Measurements from ENCODE around the gene VIPR2. TPM values are rescaled to one million over a fixed set of nuclear protein-coding genes. Genes with fewer than 3 reads are reported as not detected.

Gene VIPR2
- total and polyA plus RNA-seq, 2 of the 13 experiments (the other 11 are each of a cell fraction or from before 2014, with no cell fraction given) = not detected

- H3K4me1 ChIP-seq (ENCODE audit: insufficient read depth, low read length) = peaks cover 5% of the 10 kb centered on the region
- H2AFZ ChIP-seq (ENCODE audit: low read length) = no peak overlapping the region
- H3K36me3 ChIP-seq (replicated peaks in 1 of 2; ENCODE audit: control insufficient read depth in 1 of 2, insufficient read depth in 2 of 2, low read length in 2 of 2) = no peaks in the 10 kb centered on the region
- BruUV-seq (replicated peaks) = no TSS peak
- CTCF ChIA-PET (ENCODE audit: low intra/inter-chr PET ratio, low total read pairs) = no interaction called here
- ATAC-seq (no peak), FAIRE-seq (no peak), DNase-seq (ENCODE audit: low spot score) (no peak)
- H3K27ac ChIP-seq (ENCODE audit: extremely low read length, insufficient read depth, low read length) = no peak overlapping the region
- POLR2A ChIA-PET = no interaction called here
- no peak overlapping the region for H3K4me2 ChIP-seq (ENCODE audit: low read depth, low read length)
- no peak for TF ChIP-seq ZFP1 (CRISPR knock-in tag; IDR thresholded peaks at IDR 0.05)
- TF ChIP-seq NBN (conservative IDR thresholded peaks at IDR 0.05) = no peak
- no peaks in the 10 kb centered on the region for H3K9me3 ChIP-seq (ENCODE audit: low read length)
- intact Hi-C loops (cut with micrococcal nuclease; ENCODE audit: unreplicated experiment) (no loop called here), in situ Hi-C loops (cut with HindIII; ENCODE audit: extremely low pct_ligation_motif_present, low pct_unique_long_range_greater_than_20kb) (no loop called here)
- H4K20me1 ChIP-seq (ENCODE audit: insufficient read depth, low read length) = no peaks in the 10 kb centered on the region
- H3K9ac ChIP-seq (ENCODE audit: insufficient read depth, low read depth, low read length) = no peak overlapping the region
- H3K4me3 ChIP-seq (replicated peaks in 1 of 3; ENCODE audit: insufficient read depth in 1 of 3, low read depth in 2 of 3, low read length in 3 of 3) = no peak overlapping the region
- 24% methylated on average over 6 of the region's 6 CpGs for WGBS (ENCODE audit: low lambda C conversion rate)
- H3K27me3 ChIP-seq (ENCODE audit: control insufficient read depth in 1 of 2, insufficient read depth in 2 of 2, low read length in 2 of 2) = peaks cover 4 to 8% of the 10 kb centered on the region in 2 experiments; a peak in 2 of 5 replicates
- no peaks in the 10 kb centered on the region for H3K79me2 ChIP-seq (ENCODE audit: insufficient read depth, low read length)
Observed at GRCh38 chr7:159078911-159079270, 65.8 kb downstream of the VIPR2 start.

GRCh38 chr7:159078193-159078910, 66.3 kb downstream of the VIPR2 start:
- ATAC-seq (no peak), DNase-seq (ENCODE audit: low spot score) (no peak), FAIRE-seq (no peak)
- BruUV-seq (replicated peaks) = no TSS peak
- no peaks in the 10 kb centered on the region for H3K9me3 ChIP-seq (ENCODE audit: low read length)
- WGBS (ENCODE audit: low lambda C conversion rate) = 30% methylated on average over 9 of the region's 9 CpGs
- no peak overlapping the region for H2AFZ ChIP-seq (ENCODE audit: low read length)
- in situ Hi-C loops (cut with HindIII; ENCODE audit: extremely low pct_ligation_motif_present, low pct_unique_long_range_greater_than_20kb) (no loop called here), intact Hi-C loops (cut with micrococcal nuclease; ENCODE audit: unreplicated experiment) (no loop called here)
- H3K9ac ChIP-seq (ENCODE audit: insufficient read depth, low read depth, low read length) = no peak overlapping the region
- CTCF ChIA-PET (ENCODE audit: low intra/inter-chr PET ratio, low total read pairs) = no interaction called here
- no peaks in the 10 kb centered on the region for H3K4me1 ChIP-seq (ENCODE audit: insufficient read depth, low read length)
- no peaks in the 10 kb centered on the region for H4K20me1 ChIP-seq (ENCODE audit: insufficient read depth, low read length)
- H3K4me2 ChIP-seq (ENCODE audit: low read depth, low read length) = no peak overlapping the region
- no peak overlapping the region for H3K4me3 ChIP-seq (replicated peaks in 1 of 3; ENCODE audit: insufficient read depth in 1 of 3, low read depth in 2 of 3, low read length in 3 of 3)
- POLR2A ChIA-PET = no interaction called here
- no peak overlapping the region for H3K27ac ChIP-seq (ENCODE audit: extremely low read length, insufficient read depth, low read length)
- peaks cover 4% of the 10 kb centered on the region in 2 experiments; a peak in 2 of 5 replicates for H3K27me3 ChIP-seq (ENCODE audit: control insufficient read depth in 1 of 2, insufficient read depth in 2 of 2, low read length in 2 of 2)
- no peaks in the 10 kb centered on the region for H3K79me2 ChIP-seq (ENCODE audit: insufficient read depth, low read length)
- TF ChIP-seq SAP130 (CRISPR knock-in tag; IDR thresholded peaks at IDR 0.05; ENCODE audit: low read depth) (no peak), NFKB2 (CRISPR knock-in tag; IDR thresholded peaks at IDR 0.05; ENCODE audit: borderline replicate concordance) (no peak), ZKSCAN1 (IDR thresholded peaks at IDR 0.05; ENCODE audit: low read length) (no peak), GATA4 (IDR thresholded peaks at IDR 0.05; ENCODE audit: borderline replicate concordance, low read depth) (no peak), EP300 (IDR thresholded peaks at IDR 0.05; ENCODE audit: low read depth in 2 of 2, low read length in 2 of 2) (no peak), EP300 (CRISPR knock-in tag; IDR thresholded peaks at IDR 0.05; ENCODE audit: borderline replicate concordance) (no peak), REXO4 (CRISPR knock-in tag; IDR thresholded peaks at IDR 0.05; ENCODE audit: borderline replicate concordance) (no peak), ZNF605 (CRISPR knock-in tag; IDR thresholded peaks at IDR 0.05) (no peak), ZSCAN31 (CRISPR knock-in tag; IDR thresholded peaks at IDR 0.05; ENCODE audit: low read depth) (no peak), ZNF674 (CRISPR knock-in tag; IDR thresholded peaks at IDR 0.05; ENCODE audit: low read depth) (no peak), KDM5B (CRISPR knock-in tag; IDR thresholded peaks at IDR 0.05; ENCODE audit: borderline replicate concordance) (no peak)
- TF ChIP-seq, protein P1, sequence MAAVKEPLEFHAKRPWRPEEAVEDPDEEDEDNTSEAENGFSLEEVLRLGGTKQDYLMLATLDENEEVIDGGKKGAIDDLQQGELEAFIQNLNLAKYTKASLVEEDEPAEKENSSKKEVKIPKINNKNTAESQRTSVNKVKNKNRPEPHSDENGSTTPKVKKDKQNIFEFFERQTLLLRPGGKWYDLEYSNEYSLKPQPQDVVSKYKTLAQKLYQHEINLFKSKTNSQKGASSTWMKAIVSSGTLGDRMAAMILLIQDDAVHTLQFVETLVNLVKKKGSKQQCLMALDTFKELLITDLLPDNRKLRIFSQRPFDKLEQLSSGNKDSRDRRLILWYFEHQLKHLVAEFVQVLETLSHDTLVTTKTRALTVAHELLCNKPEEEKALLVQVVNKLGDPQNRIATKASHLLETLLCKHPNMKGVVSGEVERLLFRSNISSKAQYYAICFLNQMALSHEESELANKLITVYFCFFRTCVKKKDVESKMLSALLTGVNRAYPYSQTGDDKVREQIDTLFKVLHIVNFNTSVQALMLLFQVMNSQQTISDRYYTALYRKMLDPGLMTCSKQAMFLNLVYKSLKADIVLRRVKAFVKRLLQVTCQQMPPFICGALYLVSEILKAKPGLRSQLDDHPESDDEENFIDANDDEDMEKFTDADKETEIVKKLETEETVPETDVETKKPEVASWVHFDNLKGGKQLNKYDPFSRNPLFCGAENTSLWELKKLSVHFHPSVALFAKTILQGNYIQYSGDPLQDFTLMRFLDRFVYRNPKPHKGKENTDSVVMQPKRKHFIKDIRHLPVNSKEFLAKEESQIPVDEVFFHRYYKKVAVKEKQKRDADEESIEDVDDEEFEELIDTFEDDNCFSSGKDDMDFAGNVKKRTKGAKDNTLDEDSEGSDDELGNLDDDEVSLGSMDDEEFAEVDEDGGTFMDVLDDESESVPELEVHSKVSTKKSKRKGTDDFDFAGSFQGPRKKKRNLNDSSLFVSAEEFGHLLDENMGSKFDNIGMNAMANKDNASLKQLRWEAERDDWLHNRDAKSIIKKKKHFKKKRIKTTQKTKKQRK (IDR thresholded peaks at IDR 0.05; ENCODE audit: low read length) = no peak
- TF ChIP-seq, protein P2, sequence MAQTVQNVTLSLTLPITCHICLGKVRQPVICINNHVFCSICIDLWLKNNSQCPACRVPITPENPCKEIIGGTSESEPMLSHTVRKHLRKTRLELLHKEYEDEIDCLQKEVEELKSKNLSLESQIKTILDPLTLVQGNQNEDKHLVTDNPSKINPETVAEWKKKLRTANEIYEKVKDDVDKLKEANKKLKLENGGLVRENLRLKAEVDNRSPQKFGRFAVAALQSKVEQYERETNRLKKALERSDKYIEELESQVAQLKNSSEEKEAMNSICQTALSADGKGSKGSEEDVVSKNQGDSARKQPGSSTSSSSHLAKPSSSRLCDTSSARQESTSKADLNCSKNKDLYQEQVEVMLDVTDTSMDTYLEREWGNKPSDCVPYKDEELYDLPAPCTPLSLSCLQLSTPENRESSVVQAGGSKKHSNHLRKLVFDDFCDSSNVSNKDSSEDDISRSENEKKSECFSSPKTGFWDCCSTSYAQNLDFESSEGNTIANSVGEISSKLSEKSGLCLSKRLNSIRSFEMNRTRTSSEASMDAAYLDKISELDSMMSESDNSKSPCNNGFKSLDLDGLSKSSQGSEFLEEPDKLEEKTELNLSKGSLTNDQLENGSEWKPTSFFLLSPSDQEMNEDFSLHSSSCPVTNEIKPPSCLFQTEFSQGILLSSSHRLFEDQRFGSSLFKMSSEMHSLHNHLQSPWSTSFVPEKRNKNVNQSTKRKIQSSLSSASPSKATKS (CRISPR knock-in tag; IDR thresholded peaks at IDR 0.05) = no peak
- no peaks in the 10 kb centered on the region for H3K36me3 ChIP-seq (replicated peaks in 1 of 2; ENCODE audit: control insufficient read depth in 1 of 2, insufficient read depth in 2 of 2, low read length in 2 of 2)
